Activated CD4-positive, alpha-beta T cell treated with anti-CD3 and anti-CD28 coated beads for 36 hours (primary cell): ENCODE measurements around the gene MSI2. TPM values are rescaled to one million over a fixed set of nuclear protein-coding genes. Genes with fewer than 3 reads are reported as not detected.
A peak's percentile ranks its signal among the peaks of the same experiment; 100 is the strongest.
"Not testable (repeated sequence)": the region's sequence is repeated elsewhere in the genome, so short reads cannot be mapped to it uniquely, and the experiment has no call there.

ENCODE experiments used
- ATAC-seq: fragments of 200-7000 bp; cut with Tn5 transposase; one replicate; pipeline ENCODE4 v1.10.0; 2021; ENCODE audit warnings: mild to moderate bottlenecking, moderate library complexity
- CTCF ChIA-PET: fragments of 350-600 bp; sonication (Branson Sonifier 250); formaldehyde crosslinking; loops from one replicate; lab custom pipeline; 2021; ENCODE audit warnings: antibody characterized with exemption; lab: Charles Lee
- POLR2A ChIA-PET: fragments of 350-600 bp; sonication (Branson Sonifier 250); formaldehyde crosslinking; loops from one replicate; lab custom pipeline; 2021; ENCODE audit warnings: antibody characterized with exemption, inconsistent platforms; lab: Charles Lee
- DNase-seq: peaks from one replicate; pipeline ENCODE4 v3.0.0-alpha.2; 2020
- H3K27ac Mint-ChIP-seq: one replicate; pipeline ENCODE4 v1.8.0; 2021; ENCODE audit warnings: mixed read lengths
- H3K27me3 Mint-ChIP-seq: one replicate; pipeline ENCODE4 v1.8.0; 2021; ENCODE audit warnings: mixed read lengths
- H3K36me3 Mint-ChIP-seq: one replicate; pipeline ENCODE4 v1.8.0; 2021; ENCODE audit warnings: low read depth, mixed read lengths
- H3K4me1 Mint-ChIP-seq: one replicate; pipeline ENCODE4 v1.8.0; 2021; ENCODE audit warnings: mixed read lengths
- H3K4me3 Mint-ChIP-seq: one replicate; pipeline ENCODE4 v1.8.0; 2021; ENCODE audit warnings: mild to moderate bottlenecking, moderate library complexity, mixed read lengths
- H3K9me3 Mint-ChIP-seq: one replicate; pipeline ENCODE4 v1.8.0; 2021; ENCODE audit warnings: low read depth, mixed read lengths
- intact Hi-C, 2 experiments: fragments of 100-400 bp; cut with DNase I in 1 of 2; cut with micrococcal nuclease in 1 of 2; formaldehyde crosslinking; loops; one replicate each; pipeline versions ENCODE4 v1.14.2 to v1.15.1; 2022 to 2024; cut with DNase I, micrococcal nuclease
- total RNA-seq, 2 experiments: library from RNA; stranded (reverse); gene quantifications; one replicate each; pipeline ENCODE4 v1.2.3, GENCODE V29; 2021

MSI2 gene
- total RNA-seq, 2 experiments from 2014 or later = 55.3 to 57.2 TPM

GRCh38 chr17:57289130-57289529 lies 32.8 kb downstream of the MSI2 start:
- no peak for ATAC-seq

GRCh38 chr17:57289613-57290012 lies 33.3 kb downstream of the MSI2 start:
- ATAC-seq (no peak), DNase-seq (no peak)
- intact Hi-C loops = no loop called here
- ChIA-PET CTCF (interaction anchor here (0.6 to 0.7 kb wide), 5 partner anchors 62 to 408 kb away, joined by 3 read pairs; no protein-coding TSS in a partner anchor), POLR2A (no interaction called here)
- H3K36me3 Mint-ChIP-seq = peaks cover 8% of the 10 kb centered on the region
- H3K27me3 Mint-ChIP-seq = no peaks in the 10 kb centered on the region
- peaks cover 33% of the 10 kb centered on the region for H3K4me1 Mint-ChIP-seq
- H3K9me3 Mint-ChIP-seq = no peaks in the 10 kb centered on the region
- H3K27ac Mint-ChIP-seq = no peak overlapping the region
- no peak overlapping the region for H3K4me3 Mint-ChIP-seq

More at GRCh38 chr17:57289130-57289529, 32.8 kb downstream of the MSI2 start:
- intact Hi-C loops = no loop called here
- peaks cover 33% of the 10 kb centered on the region for H3K4me1 Mint-ChIP-seq
- H3K27ac Mint-ChIP-seq = no peak overlapping the region
- ChIA-PET POLR2A (no interaction called here), CTCF (interaction anchor here (0.6 to 0.8 kb wide), 6 partner anchors 63 to 408 kb away, joined by 3 read pairs; no protein-coding TSS in a partner anchor)
- DNase-seq = no peak
- no peak overlapping the region for H3K4me3 Mint-ChIP-seq
- no peaks in the 10 kb centered on the region for H3K27me3 Mint-ChIP-seq
- peaks cover 10% of the 10 kb centered on the region for H3K36me3 Mint-ChIP-seq
- no peaks in the 10 kb centered on the region for H3K9me3 Mint-ChIP-seq

GRCh38 chr17:57290981-57291380 lies 34.7 kb downstream of the MSI2 start:
- Mint-ChIP-seq H3K4me1 (peaks cover 31% of the 10 kb centered on the region), H3K27ac (no peak overlapping the region)

GRCh38 chr17:57292091-57292490 lies 35.8 kb downstream of the MSI2 start:
- no peaks in the 10 kb centered on the region for H3K9me3 Mint-ChIP-seq
- peaks cover 10% of the 10 kb centered on the region for H3K36me3 Mint-ChIP-seq
- CTCF ChIA-PET = no interaction called here
- H3K4me1 Mint-ChIP-seq = peaks cover 26% of the 10 kb centered on the region
- no peak for ATAC-seq
- DNase-seq = no peak
- intact Hi-C loops = no loop called here
- POLR2A ChIA-PET = no interaction called here
- no peaks in the 10 kb centered on the region for H3K27me3 Mint-ChIP-seq
- H3K4me3 Mint-ChIP-seq = no peak overlapping the region
- no peak overlapping the region for H3K27ac Mint-ChIP-seq

More at GRCh38 chr17:57290981-57291380, 34.7 kb downstream of the MSI2 start:
- Mint-ChIP-seq H3K27me3 (no peaks in the 10 kb centered on the region), H3K9me3 (no peaks in the 10 kb centered on the region), H3K36me3 (peaks cover 10% of the 10 kb centered on the region), H3K4me3 (no peak overlapping the region)
- ChIA-PET POLR2A (no interaction called here), CTCF (interaction anchor here (0.8 to 1.0 kb wide), 2 partner anchors 9 to 48 kb away, joined by 3 to 4 read pairs; no protein-coding TSS in a partner anchor)
- intact Hi-C loops = no loop called here
- DNase-seq (no peak), ATAC-seq (no peak)

- H3K27me3 Mint-ChIP-seq = no peaks in the 10 kb centered on the region
- H3K9me3 Mint-ChIP-seq = peaks cover 3% of the 10 kb centered on the region
- H3K36me3 Mint-ChIP-seq = peaks cover 18% of the 10 kb centered on the region
- POLR2A ChIA-PET = interaction anchor here (0.6 kb wide), 1 partner anchor 284 kb away, joined by 4 read pairs; no protein-coding TSS in a partner anchor
- no peak overlapping the region for H3K4me3 Mint-ChIP-seq
- ATAC-seq = no peak
- CTCF ChIA-PET = no interaction called here
- H3K4me1 Mint-ChIP-seq = peaks cover 20% of the 10 kb centered on the region
- H3K27ac Mint-ChIP-seq = no peak overlapping the region
- intact Hi-C loops = no loop called here
- no peak for DNase-seq
Measured at GRCh38 chr17:57293077-57293476, 36.8 kb downstream of the MSI2 start.

GRCh38 chr17:57294101-57294500 lies 37.8 kb downstream of the MSI2 start:
- ChIA-PET POLR2A (no interaction called here), CTCF (interaction anchor here (0.6 kb wide), 1 partner anchor 1518 kb away, joined by 3 read pairs; no protein-coding TSS in a partner anchor)
- peaks cover 28% of the 10 kb centered on the region for H3K36me3 Mint-ChIP-seq
- H3K9me3 Mint-ChIP-seq = peaks cover 3% of the 10 kb centered on the region
- H3K4me1 Mint-ChIP-seq = peaks cover 20% of the 10 kb centered on the region
- intact Hi-C loops = no loop called here
- no peak for ATAC-seq
- H3K27ac Mint-ChIP-seq = no peak overlapping the region
- no peaks in the 10 kb centered on the region for H3K27me3 Mint-ChIP-seq
- no peak for DNase-seq
- H3K4me3 Mint-ChIP-seq = no peak overlapping the region

- DNase-seq = peak; percentile 65
- intact Hi-C loops = no loop called here
- ChIA-PET POLR2A (interaction anchor here (0.6 kb wide), 1 partner anchor 186 kb away, joined by 3 read pairs; no protein-coding TSS in a partner anchor), CTCF (interaction anchor here (0.6 kb wide), 2 partner anchors 27 to 1517 kb away, joined by 3 to 4 read pairs; no protein-coding TSS in a partner anchor)
- H3K27me3 Mint-ChIP-seq = no peaks in the 10 kb centered on the region
- H3K4me1 Mint-ChIP-seq = peaks cover 20% of the 10 kb centered on the region
- no peak overlapping the region for H3K4me3 Mint-ChIP-seq
- ATAC-seq = peak; percentile 98
- H3K36me3 Mint-ChIP-seq = peaks cover 33% of the 10 kb centered on the region
- H3K9me3 Mint-ChIP-seq = peaks cover 4% of the 10 kb centered on the region
- no peak overlapping the region for H3K27ac Mint-ChIP-seq
Measured at GRCh38 chr17:57294629-57295501, 38.5 kb downstream of the MSI2 start.

GRCh38 chr17:57295526-57296023 lies 39.3 kb downstream of the MSI2 start:
- Mint-ChIP-seq H3K27me3 (no peaks in the 10 kb centered on the region), H3K4me3 (no peak overlapping the region), H3K4me1 (peaks cover 23% of the 10 kb centered on the region), H3K9me3 (peaks cover 9% of the 10 kb centered on the region), H3K36me3 (peaks cover 39% of the 10 kb centered on the region), H3K27ac (peak overlapping the region; percentile 15)
- ChIA-PET POLR2A (no interaction called here), CTCF (interaction anchor here (0.6 kb wide), 1 partner anchor 28 kb away, joined by 4 read pairs; no protein-coding TSS in a partner anchor)
- DNase-seq (no peak), ATAC-seq (peak; percentile 47)
- intact Hi-C loops = no loop called here

- ATAC-seq (no peak), DNase-seq (no peak)
- intact Hi-C loops = no loop called here
- H3K4me1 Mint-ChIP-seq = peaks cover 25% of the 10 kb centered on the region
- POLR2A ChIA-PET = no interaction called here
- no peaks in the 10 kb centered on the region for H3K27me3 Mint-ChIP-seq
- CTCF ChIA-PET = interaction anchor here (0.6 to 2.3 kb wide), 2 partner anchors 38 to 53 kb away, joined by 4 to 6 read pairs; no protein-coding TSS in a partner anchor
- peaks cover 9% of the 10 kb centered on the region for H3K9me3 Mint-ChIP-seq
- H3K4me3 Mint-ChIP-seq = no peak overlapping the region
- no peak overlapping the region for H3K27ac Mint-ChIP-seq
- H3K36me3 Mint-ChIP-seq = peaks cover 45% of the 10 kb centered on the region
Measured at GRCh38 chr17:57296231-57296630, 39.9 kb downstream of the MSI2 start.

GRCh38 chr17:57299176-57299575 lies 42.9 kb downstream of the MSI2 start:
- ATAC-seq (no peak), DNase-seq (no peak)
- Mint-ChIP-seq H3K9me3 (peaks cover 9% of the 10 kb centered on the region), H3K4me3 (no peak overlapping the region), H3K36me3 (peaks cover 39% of the 10 kb centered on the region), H3K4me1 (peaks cover 30% of the 10 kb centered on the region), H3K27me3 (no peaks in the 10 kb centered on the region), H3K27ac (no peak overlapping the region)
- ChIA-PET CTCF (interaction anchor here (0.7 kb wide), 1 partner anchor 564 kb away, joined by 3 read pairs; no protein-coding TSS in a partner anchor), POLR2A (no interaction called here)
- intact Hi-C loops = no loop called here

- Mint-ChIP-seq H3K36me3 (peaks cover 36% of the 10 kb centered on the region), H3K4me1 (peaks cover 16% of the 10 kb centered on the region)
- ATAC-seq, POLR2A ChIA-PET, H3K27me3 Mint-ChIP-seq, intact Hi-C loops, H3K27ac Mint-ChIP-seq, DNase-seq, H3K4me3 Mint-ChIP-seq, H3K9me3 Mint-ChIP-seq: not testable (repeated sequence)
- CTCF ChIA-PET = interaction anchor here (0.6 kb wide), 1 partner anchor 15 kb away, joined by 5 read pairs; no protein-coding TSS in a partner anchor
Measured at GRCh38 chr17:57300592-57300991, 44.3 kb downstream of the MSI2 start.
